Globus pallidus (tissue), 1 donor: ENCODE measurements around the gene CEP152.

Source experiments
- DNase-seq: peaks from one replicate; pipeline ENCODE4 v3.0.0-alpha.2; 2015; ENCODE audit warnings: low spot score

The CEP152 gene

DNA sequence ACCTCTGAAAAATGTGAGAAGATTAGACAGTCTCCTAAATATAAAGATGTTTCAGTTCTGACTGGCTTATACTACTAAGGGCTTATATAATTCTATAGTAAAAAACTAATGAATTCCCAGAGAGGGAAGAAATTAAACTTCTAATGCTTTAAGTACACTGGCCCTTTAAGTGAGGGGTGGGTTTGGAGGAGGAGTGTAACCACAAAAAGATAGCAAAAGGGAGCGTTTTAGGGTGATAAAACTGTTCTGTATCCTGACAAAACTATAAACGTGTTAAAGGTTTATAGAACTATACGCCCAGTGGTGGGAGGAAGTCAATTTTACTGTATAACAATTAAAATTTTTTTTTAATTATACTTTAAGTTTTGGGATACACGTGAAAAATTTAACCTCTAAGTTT, 45.8 kb downstream of the CEP152 start:
- DNase-seq, result no peak

DNA sequence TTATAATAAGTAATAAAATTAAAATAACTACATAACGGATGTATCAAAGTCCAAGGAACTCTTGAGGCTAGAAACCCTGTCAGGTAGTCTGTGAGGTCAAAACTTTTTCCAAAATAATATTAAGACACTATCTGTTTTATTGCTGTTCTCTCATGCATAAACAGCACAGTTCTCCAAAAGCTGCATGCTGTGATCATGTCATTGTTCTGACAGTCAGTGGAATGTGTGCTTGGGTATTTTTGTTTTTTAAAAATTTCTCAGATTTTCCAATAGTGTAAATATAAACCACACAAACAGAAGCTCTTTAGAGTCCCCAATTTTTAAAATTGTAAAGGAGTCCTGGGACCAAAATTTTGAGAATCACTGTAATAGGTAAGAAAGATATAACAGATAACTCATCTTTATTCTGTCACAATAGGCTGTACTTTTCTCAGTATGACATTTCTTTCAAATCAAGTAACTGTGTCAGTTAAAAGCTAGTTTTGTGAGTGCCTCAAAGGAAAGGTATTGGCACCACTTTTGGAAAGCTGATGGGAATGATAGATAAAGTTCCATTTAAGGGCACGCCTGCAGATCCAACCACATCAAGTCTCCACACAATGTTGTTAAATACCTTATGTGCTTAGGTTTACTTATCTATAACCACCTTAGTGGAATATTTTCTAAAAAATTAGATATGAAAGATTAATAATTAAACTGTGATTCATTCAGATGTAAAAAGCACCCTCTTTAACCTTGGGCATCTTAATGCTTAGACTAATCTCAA, 49.3 kb downstream of the CEP152 start:
- DNase-seq, result no peak

DNA sequence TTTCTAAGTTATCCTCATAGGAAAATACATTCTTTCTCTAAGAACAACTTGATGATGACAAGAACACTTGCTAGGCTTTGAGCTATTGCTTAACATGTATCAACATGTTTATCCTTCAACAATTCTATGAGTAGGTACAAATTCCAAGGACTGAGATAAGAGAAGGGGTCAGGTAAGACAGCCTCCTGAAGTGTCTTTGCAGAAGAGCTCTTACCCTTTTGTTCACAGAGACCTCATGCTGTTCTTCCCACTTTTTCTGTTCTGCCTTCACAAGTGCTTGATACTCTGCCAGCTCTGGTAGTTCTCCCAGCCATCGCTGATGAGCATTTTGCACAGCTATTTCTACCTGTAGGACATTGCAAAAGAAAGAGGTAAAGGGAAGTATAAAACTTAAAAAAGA, 50.9 kb downstream of the CEP152 start:
- no peak for DNase-seq

DNA sequence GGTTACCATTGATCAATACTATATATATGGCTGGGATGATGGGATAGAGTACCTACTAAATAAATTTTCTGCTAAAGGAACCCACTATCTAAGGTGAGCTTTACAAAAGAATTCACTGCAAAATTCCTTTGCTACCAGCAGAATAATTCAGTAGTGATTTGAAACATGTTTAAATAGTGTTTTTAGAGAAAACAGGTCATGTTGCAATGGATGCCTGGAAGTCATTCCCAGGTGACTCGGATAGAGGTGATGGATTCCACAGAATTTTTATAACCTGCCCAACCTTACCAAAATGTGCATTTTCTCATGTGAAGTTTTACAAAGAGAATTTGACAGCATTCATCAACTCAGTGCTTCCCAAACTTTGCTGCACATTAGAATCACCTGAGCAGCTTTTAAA, 53.2 kb downstream of the CEP152 start:
- DNase-seq, result no peak

DNA sequence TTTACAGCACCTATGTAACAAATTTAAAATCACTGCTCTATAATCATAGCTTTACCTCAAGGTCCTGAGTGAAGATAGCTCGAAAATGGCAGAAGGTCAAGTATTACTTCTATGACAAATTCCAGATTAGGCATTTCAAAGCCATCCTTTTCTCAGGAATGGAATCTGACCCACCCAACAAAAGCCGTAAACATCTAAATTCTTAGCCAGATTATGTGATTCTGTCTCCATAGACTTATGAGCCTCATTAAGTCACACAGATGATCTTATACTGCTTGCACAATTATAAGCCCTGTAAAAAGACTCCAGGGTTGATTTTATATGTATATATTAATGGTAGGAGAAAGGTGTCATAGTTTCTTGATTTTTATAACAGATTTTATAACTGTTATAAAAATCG, 56.9 kb downstream of the CEP152 start:
- no peak for DNase-seq

DNA sequence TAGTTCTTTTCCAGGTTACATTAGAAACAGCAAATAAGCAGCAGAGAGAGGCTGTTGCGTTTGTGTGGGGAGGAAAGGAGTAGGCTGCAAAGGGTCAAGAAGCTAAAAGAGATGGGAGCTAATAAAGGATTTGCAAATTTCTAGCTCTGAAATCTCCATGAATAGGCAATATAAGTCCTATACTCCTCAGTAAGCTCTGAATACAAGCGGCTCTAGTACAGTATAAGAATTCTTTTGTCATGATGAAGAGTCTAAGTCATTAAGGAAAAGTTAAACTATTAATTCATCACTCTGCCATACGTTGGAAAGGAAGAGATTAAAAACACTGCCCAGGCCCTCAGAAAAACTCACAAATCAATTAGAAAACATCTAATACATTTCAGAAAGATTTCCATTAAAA, 59.3 kb downstream of the CEP152 start:
- DNase-seq, result no peak

DNA sequence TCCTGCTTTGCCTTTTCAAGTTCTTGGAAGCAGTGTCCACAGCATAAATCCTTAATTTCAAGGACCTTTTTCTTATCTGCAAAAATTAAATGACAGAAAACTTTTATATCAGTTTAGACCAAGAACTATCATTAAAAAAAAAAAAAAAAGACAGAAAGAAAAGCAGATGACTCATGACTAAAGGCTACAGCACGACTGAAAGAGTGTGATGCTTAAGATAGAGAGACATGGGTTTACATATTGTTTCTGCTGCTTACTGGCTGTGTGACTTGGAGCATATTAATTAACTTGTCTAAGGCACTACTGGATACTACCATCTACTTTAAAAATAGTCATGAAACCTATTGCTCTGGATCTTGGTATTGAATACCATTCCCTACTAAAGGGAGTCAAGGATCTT, 62.3 kb downstream of the CEP152 start:
- DNase-seq, result no peak

DNA sequence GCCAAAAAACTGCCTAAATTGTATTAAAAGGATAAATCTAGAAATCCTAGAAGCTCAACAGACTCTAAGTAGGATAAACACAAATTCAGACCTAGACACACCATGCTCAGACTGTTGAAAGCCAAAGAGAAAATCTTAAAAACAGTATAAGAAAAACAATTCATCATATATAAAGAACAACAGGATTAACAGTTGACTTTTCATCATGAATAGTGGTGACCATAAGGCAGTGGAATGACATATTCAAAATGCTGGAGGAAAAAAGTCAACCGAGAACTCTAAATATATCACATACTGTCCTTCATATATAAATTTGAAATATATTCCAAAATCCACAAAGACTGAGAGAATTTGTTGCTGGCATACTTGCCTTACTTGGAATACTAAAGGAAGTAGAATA, 77.3 kb downstream of the CEP152 start:
- no peak for DNase-seq

DNA sequence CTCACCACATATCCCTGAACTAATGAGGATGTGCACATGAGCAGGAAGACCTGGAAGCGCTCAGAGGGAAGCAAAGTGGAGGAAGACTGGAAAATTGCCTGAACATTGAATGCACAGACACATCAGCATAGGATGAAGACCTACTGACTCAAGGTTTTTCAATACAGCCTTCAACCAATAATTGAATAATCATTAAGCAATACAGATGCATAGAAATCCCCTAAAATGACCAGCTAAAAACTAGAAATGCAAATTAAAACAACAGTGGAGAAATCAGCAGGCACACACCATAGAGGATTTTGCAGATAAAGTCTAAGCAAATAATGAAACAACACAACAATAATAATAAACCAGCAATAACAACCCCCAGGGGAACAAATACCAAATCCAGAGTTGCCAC, 80.4 kb downstream of the CEP152 start:
- no peak for DNase-seq

DNA sequence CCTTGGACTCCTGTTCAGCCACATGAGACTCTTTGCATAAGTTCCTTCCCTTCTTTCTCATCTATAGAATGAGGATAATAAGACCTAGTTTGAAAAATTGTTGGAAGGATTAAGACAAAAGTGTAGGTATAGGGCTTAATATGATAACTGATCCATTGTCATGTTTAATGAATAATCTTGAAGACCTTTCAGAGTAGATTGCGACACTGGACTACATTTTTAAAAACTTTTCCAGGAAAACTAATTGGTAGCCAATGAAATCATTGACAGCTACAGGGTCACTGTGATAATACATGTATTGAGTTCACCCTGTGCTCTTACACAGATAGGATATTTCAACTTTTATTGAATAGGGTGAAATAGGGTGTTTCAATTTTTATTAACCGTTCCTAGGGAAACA, 86.9 kb downstream of the CEP152 start:
- no peak for DNase-seq

DNA sequence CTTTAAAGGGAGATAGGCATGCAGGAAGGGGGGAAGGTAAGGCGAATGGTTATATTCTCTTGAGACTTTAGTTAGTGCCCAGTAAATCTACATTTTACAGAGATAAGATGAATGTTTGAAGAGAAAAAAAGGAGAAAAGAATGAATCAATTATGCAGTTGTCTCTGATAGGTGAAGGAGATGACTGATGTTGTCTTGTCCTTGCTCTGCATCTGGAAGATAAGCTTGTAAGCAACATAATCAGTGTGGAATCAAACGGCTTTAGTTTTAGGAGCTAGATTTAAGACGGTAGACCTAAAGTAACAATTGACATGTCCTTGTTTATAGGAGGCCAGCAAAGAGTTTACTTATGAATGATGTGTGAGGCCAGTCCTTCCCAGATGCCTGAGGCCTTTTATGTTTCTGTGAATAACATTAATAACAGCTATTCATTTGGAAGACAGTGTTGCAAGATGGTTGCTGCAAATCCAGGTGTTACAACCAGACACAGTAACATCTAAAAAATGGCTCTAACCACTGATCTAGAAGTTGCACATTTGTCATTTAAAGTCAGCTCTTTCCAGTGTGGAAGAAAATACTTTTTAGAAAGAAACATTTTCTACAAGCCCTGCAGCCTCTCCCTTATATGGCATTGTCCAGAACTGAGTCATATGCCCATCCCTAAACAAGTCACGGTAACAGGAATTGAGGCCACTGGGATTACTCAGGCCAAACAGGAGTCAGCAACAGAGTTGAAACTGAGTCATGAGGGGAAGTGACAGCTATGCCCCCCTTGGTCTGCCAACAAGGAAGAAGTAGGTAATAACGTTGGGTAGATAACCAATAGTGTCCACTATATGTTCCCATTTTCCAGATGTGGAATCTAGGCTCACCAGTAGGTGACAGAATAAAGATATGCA, 87.9 kb downstream of the CEP152 start:
- no peak for DNase-seq

DNA sequence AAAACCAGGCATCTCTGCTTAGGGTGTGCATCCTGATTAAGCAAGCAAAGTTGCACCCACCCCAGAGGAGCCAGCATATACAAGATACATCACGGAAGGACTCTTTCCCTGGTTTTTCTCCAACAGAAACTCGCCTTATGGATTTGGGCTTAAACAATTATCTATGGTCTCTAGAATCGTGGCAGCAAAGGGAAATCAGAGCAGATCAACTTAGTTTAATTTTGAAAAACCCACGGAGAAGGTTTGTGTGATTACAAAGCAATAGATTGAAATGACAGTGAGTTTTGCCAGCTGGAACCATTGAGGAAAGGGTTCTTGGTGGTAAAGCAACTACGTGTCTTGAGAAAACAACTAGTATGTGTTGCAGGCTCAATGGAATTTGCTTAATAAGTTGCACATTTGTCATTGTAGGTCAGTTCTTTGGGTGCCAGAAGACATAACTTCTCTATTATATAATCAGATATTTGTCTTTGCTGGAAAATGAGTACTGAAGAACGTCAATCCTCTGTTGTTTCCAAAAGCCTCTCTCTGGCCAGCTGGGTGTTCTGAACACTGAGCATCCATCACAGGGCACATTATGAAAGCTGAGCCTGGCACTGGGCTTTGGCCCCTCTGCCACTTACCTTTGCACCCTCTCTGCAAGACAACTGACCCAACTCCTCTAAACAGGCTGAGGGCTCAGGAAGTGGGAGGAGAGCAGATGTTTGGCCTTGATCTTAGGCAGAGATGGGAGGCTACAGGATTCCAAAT, 89.6 kb downstream of the CEP152 start:
- DNase-seq, result no peak

DNA sequence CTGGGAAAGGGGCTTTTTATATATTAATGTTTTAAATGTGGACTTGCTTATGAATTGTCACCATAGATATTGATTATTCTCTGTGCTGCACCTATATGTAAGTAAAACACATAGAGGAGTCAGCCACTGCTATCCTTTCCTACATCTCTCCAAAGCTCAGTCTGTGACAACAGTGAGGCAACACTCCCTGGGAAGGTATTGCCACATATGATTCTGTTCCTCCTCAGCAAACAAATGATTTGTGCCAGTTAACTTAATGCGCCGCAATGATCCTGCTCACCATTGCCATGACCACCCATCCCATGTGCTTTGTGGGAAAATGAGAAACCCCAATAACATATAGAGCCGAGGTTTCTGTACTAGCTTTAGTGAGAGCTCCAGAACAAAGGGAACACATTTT, 90.2 kb downstream of the CEP152 start:
- no peak for DNase-seq

DNA sequence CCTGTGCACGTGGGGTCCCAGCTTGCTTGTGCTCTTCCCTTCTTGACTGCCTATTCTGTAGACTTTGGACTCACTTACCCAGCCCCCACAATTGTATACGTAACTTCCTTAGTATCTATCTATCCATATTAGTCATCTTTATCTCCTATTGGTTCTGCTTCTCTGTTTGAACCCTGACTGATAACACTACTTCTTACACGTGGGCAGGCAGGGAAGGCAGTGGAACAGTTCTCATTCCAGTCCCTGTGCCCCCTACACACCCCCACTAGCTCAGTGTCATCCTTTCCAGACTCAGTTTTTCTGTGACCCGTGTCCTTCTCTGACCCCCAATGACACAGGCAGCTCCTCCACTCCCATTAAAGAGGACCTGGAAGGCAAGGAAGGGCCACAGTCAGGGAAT, 91.2 kb downstream of the CEP152 start:
- no peak for DNase-seq

DNA sequence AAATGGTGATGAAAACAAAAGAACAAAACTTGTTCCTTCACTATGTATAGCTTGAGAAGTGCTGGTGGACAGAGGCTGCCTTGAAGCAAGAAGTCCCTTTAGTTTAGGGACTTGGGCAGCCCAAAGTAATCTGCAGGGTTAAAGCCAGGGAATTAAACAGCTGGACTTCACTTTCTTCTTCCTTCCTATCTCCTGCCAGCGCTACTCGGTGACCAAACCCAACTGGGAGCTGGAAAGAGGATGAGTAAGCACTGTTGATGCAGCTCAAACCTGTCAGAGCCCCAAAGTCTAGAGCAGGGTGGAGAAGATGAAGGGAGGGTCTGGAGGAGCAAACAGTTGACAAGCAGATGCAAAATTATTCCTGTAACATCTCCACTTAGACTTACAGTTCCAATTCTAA, 92.2 kb downstream of the CEP152 start:
- DNase-seq, result no peak

DNA sequence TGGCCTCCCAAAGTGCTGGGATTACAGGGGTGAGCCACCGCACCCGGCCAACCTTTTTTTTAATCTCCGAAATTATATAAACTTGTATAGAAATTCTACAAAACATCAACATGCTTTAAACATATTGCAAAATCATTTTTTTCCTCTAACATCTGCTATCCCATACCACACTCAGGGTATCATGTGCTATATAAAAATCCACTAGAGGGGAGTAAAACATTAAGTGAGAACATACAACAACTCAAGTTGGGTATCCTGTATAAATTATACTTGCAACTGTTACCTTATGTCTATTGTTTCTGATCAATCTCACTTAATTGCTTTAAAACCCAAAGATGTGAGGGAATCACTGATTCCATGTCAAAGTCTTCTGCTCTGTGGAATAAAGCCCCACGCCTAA, 93.4 kb downstream of the CEP152 start:
- no peak for DNase-seq

DNA sequence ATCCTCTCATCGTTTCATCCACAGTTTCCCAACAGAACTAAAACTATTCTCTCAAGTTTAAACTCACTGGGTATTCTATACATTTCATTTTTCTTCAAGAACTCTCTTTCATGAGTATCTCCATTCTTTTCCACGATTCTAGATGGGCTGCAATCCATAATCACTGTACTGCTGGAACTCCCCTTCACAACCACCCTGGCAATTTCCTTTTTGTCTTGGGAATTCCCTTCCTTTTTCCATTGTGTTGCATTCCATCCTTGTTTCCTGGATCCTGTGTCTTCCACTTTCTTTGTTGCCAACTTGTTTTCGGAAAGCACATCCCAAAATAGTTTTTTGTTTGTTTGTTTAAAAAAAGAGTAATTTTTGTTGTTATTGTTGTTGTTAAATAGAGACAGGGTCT, 98.3 kb downstream of the CEP152 start:
- DNase-seq, result no peak

DNA sequence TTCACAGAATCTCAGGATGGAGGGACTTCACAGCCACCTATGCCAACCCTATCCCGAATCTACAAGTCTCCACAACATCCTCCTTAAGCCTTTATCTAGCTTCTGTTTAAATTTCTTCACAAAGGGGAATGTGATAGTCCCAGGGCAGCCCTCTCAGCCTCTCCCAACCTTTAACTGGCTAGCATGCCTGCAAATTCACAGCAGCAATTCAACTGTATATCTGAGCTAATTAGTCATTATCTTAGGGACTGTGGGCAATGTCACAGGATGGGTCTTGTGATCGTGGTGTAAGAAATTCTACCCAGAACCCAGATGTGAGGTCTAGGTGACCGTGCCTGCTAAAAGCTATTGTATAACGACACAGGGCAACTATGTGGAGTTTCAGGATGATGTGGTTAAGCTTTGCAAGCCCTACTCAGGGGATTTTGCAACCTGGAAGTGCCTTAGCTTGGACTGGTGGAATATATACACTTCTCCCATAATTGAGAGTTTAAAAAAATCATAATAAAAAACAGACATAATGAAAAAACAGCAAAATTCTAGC, 99.8 kb downstream of the CEP152 start:
- no peak for DNase-seq

DNA sequence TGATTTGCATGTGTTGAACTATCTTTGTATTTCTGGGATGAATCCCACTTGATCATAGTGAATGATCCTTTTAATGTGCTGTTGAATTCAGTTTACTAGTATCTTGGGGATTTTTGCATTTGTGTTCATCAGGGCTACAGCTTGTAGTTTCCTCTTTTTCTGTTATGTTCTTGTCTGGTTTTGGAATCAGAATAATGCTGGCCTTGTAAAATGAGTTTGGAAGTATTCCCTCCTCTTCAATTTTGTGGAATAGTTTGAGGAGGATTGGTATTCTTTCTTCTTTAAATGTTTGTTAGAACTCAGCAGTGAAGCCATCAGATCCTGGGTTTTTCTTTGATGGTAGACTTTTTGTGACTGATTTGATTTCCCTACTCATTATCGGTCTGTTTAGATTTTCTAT, 102.2 kb downstream of the CEP152 start:
- DNase-seq, result no peak

DNA sequence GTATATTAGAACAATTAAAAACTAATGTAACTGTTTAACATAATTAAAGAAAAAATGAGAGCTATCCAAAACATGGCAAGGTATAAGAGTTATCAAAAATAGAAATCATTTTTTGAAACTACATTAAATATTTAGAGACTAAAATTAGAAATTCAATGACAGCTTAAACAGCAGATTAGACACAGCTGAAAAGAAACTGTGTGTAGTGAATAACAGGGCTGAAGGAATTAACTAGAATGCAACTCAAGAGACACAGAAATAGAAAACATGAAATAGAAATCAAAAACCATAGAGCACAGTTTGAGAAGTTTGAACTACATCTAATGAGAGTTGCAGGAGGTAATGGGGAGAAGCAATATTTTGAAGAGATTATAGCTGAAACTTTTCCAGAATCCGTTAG, 105.5 kb downstream of the CEP152 start:
- DNase-seq, result no peak

DNA sequence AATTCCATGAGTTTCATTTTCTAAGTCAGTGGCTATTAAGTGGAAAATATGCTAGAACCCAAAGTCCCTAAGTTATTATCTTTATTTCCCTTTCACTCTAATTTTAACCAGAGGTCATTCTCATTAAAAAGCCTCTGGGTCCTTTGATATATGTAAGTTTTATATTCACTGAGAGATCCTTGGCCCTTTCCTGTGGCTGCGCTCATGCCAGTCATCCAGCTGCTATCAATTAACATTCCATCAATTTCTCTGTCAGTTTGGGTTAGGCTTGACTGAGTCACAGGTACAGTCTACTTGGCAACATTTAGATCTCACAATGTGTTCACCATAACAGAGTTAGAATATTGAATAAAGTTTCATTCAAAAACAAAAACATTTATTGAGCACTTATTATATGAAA, 107.3 kb downstream of the CEP152 start:
- DNase-seq, result no peak

DNA sequence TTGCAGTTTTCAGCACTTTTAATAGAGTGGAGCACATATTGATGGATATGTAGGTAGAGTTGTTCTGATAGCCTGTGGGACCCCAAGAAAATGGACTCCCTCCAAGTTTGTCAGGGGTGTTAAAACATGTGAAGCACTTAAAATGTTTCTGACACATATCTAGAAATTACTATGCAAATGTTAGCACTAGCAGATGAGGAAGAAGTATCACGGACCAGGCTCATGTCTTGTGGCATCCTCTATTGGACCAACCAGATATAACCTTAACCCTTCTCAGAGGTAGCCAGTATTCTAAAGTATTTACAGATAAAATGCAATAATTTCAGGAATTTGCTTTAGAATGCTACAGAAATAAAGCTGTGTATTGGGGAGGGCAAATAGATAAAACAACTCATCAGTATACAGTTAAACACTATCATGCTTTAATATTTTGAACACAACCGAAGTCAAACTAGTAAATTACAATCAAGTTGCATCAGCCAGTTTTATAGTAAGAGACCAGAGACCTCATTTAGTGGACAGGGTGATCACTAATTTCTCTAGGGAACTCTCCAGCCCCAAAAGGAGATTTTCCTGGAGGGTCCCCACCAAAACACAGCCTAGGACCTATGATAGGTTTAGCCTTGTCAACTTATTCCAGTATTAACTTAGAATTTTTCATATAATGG, 108.2 kb downstream of the CEP152 start:
- DNase-seq, result no peak
